ENCODE data around the gene NODAL.

- TF ChIP-seq, protein P1, sequence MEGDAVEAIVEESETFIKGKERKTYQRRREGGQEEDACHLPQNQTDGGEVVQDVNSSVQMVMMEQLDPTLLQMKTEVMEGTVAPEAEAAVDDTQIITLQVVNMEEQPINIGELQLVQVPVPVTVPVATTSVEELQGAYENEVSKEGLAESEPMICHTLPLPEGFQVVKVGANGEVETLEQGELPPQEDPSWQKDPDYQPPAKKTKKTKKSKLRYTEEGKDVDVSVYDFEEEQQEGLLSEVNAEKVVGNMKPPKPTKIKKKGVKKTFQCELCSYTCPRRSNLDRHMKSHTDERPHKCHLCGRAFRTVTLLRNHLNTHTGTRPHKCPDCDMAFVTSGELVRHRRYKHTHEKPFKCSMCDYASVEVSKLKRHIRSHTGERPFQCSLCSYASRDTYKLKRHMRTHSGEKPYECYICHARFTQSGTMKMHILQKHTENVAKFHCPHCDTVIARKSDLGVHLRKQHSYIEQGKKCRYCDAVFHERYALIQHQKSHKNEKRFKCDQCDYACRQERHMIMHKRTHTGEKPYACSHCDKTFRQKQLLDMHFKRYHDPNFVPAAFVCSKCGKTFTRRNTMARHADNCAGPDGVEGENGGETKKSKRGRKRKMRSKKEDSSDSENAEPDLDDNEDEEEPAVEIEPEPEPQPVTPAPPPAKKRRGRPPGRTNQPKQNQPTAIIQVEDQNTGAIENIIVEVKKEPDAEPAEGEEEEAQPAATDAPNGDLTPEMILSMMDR (IDR thresholded peaks at IDR 0.05; ENCODE audit: low read depth, low read length, poor library complexity, severe bottlenecking) = no peak
- TF ChIP-seq EZH2phosphoT487 (IDR thresholded peaks at IDR 0.05; ENCODE audit: borderline replicate concordance, low read length) = peak; percentile 63
Measured at GRCh38 chr10:70458329-70459060, 17.0 kb upstream of the NODAL start.

All from DOHH2 (cell line).